GM23338 (cell line): ENCODE results near the gene CPNE5. TPM values are rescaled to one million over a fixed set of nuclear protein-coding genes. Genes with fewer than 3 reads are reported as not detected.

Source experiments
- EZH2phosphoT487 ChIP-seq: fragments of 200-600 bp; sonication (generic); IDR thresholded peaks from one replicate; pipeline ENCODE4 v1.8.1; 2018; ENCODE audit warnings: antibody characterized with exemption; ENCODE audit not compliant: unreplicated experiment
- JUNB ChIP-seq: IDR thresholded peaks from one replicate; pipeline ENCODE4 v1.6.1; 2016; ENCODE audit warnings: antibody characterized with exemption; ENCODE audit not compliant: unreplicated experiment
- NANOG ChIP-seq: IDR thresholded peaks from 2 replicates; pipeline ENCODE4 v1.6.1; 2016; ENCODE audit warnings: antibody characterized with exemption, borderline replicate concordance
- POLR2AphosphoS5 ChIP-seq: IDR thresholded peaks from 2 replicates; pipeline ENCODE4 v1.6.1; 2016; ENCODE audit warnings: antibody characterized with exemption, low read depth
- STAT1 ChIP-seq: IDR thresholded peaks from one replicate; pipeline ENCODE4 v1.6.1; 2016; ENCODE audit warnings: antibody characterized with exemption; ENCODE audit not compliant: unreplicated experiment
- polyA plus RNA-seq: library from polyadenylated mRNA; unstranded; fragments of >200 nt; fragmentation: Nextera tagmentation; extraction: Ambion mirVana; gene quantifications from 2 replicates; pipeline ENCODE4 v1.2.1, GENCODE V29; 2016
- total RNA-seq: library from RNA; depleted of rRNA; stranded (reverse); fragments of >200 nt; shearing (Covaris generic); gene quantifications from 2 replicates; pipeline ENCODE4 v1.2.3, GENCODE V29; 2014
- TF ChIP-seq, protein P1 (sequence below): fragments of 250-450 bp; sonication (Bioruptor Pico); IDR thresholded peaks from 2 replicates; pipeline ENCODE4 v1.5.0; 2020; ENCODE audit warnings: mild to moderate bottlenecking, moderate library complexity
- TF ChIP-seq, protein P2 (sequence below): IDR thresholded peaks from 2 replicates; pipeline ENCODE4 v1.6.1; 2016; ENCODE audit warnings: antibody characterized with exemption
- TF ChIP-seq, protein P3 (sequence below), 2 experiments: fragments of 200-600 bp in 1 of 2; sonication (generic) in 1 of 2; conservative IDR thresholded peaks; 2 replicates each; pipeline versions ENCODE4 v1.5.1 to v1.6.1; 2016 to 2017; ENCODE audit warnings: antibody characterized with exemption in 2 of 2, low read depth in 2 of 2, mild to moderate bottlenecking in 2 of 2, moderate library complexity in 1 of 2

Gene CPNE5
- total and polyA plus RNA-seq, 2 experiments from 2014 or later = 0.14 to 0.42 TPM

DNA sequence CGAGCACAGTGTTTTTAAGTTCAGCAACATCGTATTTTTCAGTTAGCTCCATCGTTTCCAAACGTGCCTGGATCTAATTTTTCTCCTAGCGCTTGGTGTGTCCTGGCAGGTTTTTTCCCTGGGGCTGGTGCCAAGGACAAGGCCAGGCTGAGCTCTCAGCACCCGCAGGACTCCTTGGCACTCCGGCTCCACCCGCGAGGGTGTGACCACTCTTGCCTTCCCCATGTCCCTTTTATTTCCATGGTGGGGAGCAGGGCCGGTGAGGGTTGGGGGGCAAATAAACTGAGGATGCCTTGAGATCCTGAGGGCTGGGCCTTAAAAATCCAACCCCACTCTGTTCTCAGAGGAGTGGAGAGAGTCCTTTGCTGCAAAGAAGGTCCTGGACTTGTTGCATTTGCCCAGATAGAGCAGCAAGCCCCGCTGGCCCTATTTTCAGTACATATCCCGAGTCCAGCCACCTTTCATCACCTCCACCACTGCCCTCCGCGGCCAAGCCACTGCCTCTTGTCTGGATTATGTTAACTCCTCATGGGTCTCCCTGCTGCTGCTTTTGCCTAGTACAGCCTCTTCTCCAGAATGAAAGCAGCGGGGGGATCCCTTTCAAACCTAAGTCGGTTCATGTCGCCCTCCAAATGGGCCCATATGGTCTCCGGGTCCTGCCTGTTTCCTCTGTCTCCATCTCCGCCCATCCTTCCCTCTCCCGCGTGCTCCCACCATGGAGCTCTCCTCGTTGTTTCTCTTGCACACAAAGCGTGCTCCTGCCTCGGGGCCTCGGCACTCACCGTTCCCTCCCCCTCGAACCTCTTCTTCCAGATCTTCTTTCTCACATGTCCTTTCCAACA lies 146.2 kb downstream of the CPNE5 start (continued):
- TF ChIP-seq, protein P1, sequence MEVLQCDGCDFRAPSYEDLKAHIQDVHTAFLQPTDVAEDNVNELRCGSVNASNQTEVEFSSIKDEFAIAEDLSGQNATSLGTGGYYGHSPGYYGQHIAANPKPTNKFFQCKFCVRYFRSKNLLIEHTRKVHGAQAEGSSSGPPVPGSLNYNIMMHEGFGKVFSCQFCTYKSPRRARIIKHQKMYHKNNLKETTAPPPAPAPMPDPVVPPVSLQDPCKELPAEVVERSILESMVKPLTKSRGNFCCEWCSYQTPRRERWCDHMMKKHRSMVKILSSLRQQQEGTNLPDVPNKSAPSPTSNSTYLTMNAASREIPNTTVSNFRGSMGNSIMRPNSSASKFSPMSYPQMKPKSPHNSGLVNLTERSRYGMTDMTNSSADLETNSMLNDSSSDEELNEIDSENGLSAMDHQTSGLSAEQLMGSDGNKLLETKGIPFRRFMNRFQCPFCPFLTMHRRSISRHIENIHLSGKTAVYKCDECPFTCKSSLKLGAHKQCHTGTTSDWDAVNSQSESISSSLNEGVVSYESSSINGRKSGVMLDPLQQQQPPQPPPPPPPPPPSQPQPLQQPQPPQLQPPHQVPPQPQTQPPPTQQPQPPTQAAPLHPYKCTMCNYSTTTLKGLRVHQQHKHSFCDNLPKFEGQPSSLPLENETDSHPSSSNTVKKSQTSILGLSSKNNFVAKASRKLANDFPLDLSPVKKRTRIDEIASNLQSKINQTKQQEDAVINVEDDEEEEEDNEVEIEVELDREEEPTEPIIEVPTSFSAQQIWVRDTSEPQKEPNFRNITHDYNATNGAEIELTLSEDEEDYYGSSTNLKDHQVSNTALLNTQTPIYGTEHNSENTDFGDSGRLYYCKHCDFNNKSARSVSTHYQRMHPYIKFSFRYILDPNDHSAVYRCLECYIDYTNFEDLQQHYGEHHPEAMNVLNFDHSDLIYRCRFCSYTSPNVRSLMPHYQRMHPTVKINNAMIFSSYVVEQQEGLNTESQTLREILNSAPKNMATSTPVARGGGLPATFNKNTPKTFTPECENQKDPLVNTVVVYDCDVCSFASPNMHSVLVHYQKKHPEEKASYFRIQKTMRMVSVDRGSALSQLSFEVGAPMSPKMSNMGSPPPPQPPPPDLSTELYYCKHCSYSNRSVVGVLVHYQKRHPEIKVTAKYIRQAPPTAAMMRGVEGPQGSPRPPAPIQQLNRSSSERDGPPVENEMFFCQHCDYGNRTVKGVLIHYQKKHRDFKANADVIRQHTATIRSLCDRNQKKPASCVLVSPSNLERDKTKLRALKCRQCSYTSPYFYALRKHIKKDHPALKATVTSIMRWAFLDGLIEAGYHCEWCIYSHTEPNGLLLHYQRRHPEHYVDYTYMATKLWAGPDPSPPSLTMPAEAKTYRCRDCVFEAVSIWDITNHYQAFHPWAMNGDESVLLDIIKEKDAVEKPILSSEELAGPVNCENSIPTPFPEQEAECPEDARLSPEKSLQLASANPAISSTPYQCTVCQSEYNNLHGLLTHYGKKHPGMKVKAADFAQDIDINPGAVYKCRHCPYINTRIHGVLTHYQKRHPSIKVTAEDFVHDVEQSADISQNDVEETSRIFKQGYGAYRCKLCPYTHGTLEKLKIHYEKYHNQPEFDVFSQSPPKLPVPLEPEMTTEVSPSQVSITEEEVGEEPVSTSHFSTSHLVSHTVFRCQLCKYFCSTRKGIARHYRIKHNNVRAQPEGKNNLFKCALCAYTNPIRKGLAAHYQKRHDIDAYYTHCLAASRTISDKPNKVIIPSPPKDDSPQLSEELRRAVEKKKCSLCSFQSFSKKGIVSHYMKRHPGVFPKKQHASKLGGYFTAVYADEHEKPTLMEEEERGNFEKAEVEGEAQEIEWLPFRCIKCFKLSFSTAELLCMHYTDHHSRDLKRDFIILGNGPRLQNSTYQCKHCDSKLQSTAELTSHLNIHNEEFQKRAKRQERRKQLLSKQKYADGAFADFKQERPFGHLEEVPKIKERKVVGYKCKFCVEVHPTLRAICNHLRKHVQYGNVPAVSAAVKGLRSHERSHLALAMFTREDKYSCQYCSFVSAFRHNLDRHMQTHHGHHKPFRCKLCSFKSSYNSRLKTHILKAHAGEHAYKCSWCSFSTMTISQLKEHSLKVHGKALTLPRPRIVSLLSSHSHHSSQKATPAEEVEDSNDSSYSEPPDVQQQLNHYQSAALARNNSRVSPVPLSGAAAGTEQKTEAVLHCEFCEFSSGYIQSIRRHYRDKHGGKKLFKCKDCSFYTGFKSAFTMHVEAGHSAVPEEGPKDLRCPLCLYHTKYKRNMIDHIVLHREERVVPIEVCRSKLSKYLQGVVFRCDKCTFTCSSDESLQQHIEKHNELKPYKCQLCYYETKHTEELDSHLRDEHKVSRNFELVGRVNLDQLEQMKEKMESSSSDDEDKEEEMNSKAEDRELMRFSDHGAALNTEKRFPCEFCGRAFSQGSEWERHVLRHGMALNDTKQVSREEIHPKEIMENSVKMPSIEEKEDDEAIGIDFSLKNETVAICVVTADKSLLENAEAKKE (CRISPR knock-in tag) = no peak
- TF ChIP-seq, protein P2, sequence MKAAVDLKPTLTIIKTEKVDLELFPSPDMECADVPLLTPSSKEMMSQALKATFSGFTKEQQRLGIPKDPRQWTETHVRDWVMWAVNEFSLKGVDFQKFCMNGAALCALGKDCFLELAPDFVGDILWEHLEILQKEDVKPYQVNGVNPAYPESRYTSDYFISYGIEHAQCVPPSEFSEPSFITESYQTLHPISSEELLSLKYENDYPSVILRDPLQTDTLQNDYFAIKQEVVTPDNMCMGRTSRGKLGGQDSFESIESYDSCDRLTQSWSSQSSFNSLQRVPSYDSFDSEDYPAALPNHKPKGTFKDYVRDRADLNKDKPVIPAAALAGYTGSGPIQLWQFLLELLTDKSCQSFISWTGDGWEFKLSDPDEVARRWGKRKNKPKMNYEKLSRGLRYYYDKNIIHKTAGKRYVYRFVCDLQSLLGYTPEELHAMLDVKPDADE = no peak
- TF ChIP-seq, protein P3, sequence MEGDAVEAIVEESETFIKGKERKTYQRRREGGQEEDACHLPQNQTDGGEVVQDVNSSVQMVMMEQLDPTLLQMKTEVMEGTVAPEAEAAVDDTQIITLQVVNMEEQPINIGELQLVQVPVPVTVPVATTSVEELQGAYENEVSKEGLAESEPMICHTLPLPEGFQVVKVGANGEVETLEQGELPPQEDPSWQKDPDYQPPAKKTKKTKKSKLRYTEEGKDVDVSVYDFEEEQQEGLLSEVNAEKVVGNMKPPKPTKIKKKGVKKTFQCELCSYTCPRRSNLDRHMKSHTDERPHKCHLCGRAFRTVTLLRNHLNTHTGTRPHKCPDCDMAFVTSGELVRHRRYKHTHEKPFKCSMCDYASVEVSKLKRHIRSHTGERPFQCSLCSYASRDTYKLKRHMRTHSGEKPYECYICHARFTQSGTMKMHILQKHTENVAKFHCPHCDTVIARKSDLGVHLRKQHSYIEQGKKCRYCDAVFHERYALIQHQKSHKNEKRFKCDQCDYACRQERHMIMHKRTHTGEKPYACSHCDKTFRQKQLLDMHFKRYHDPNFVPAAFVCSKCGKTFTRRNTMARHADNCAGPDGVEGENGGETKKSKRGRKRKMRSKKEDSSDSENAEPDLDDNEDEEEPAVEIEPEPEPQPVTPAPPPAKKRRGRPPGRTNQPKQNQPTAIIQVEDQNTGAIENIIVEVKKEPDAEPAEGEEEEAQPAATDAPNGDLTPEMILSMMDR (conservative IDR thresholded peaks at IDR 0.05; ENCODE audit: low read depth in 2 of 2) = no peak
- TF ChIP-seq STAT1 = no peak
- no peak for TF ChIP-seq EZH2phosphoT487
- no peak for TF ChIP-seq POLR2AphosphoS5
- no peak for TF ChIP-seq NANOG
- TF ChIP-seq JUNB = no peak
